OCI-LY1 (cell line): ENCODE data around the gene ESR2.

Experiments
- H2AFZ ChIP-seq: fragments of 200-600 bp; sonication (generic), shearing (Covaris generic); 2 replicates; pipeline ENCODE4 v1.6.0; 2014; ENCODE audit warnings: antibody characterized with exemption, mild to moderate bottlenecking, low read length
- H3F3A ChIP-seq: fragments of 200-600 bp; sonication (generic), shearing (Covaris generic); 2 replicates; pipeline ENCODE4 v1.6.0; 2014; ENCODE audit warnings: mild to moderate bottlenecking, antibody characterized with exemption, low read length, moderate library complexity; ENCODE audit not compliant: insufficient read depth
- H3K27ac ChIP-seq: fragments of 200-600 bp; sonication (generic); 2 replicates; pipeline ENCODE4 v1.5.1; 2014; ENCODE audit warnings: low read length, mixed run types, mild to moderate bottlenecking, low read depth; ENCODE audit not compliant: poor library complexity, severe bottlenecking
- H3K27me3 ChIP-seq: fragments of 200-600 bp; sonication (generic); 2 replicates; pipeline ENCODE4 v1.6.0; 2014; ENCODE audit warnings: antibody characterized with exemption, mild to moderate bottlenecking, low read length, moderate library complexity; ENCODE audit not compliant: insufficient read depth
- H3K36me3 ChIP-seq: fragments of 200-600 bp; sonication (generic); 2 replicates; pipeline ENCODE4 v1.6.1; 2014; ENCODE audit warnings: mild to moderate bottlenecking, antibody characterized with exemption, low read length, moderate library complexity, mixed read lengths; ENCODE audit not compliant: insufficient read depth
- H3K4me1 ChIP-seq: fragments of 200-600 bp; sonication (generic); 2 replicates; pipeline ENCODE4 v1.5.1; 2014; ENCODE audit warnings: mild to moderate bottlenecking, low read length, moderate library complexity; ENCODE audit not compliant: insufficient read depth, severe bottlenecking
- H3K4me2 ChIP-seq: fragments of 200-600 bp; sonication (generic), shearing (Covaris generic); 2 replicates; pipeline ENCODE4 v1.6.1; 2014; ENCODE audit warnings: low read length
- H3K4me3 ChIP-seq: fragments of 200-600 bp; sonication (generic); 2 replicates; pipeline ENCODE4 v1.5.1; 2014; ENCODE audit warnings: low read length, low read depth, mild to moderate bottlenecking, mixed read lengths; ENCODE audit not compliant: poor library complexity, severe bottlenecking
- H3K79me2 ChIP-seq: fragments of 200-600 bp; shearing (Covaris generic); 2 replicates; pipeline ENCODE4 v1.6.1; 2016; ENCODE audit warnings: mixed run types, low read length, mixed read lengths; ENCODE audit not compliant: insufficient read depth
- H3K9ac ChIP-seq: fragments of 200-600 bp; sonication (generic), shearing (Covaris generic); 2 replicates; pipeline ENCODE4 v1.6.1; 2014; ENCODE audit warnings: mild to moderate bottlenecking, low read length, mixed read lengths
- H3K9me2 ChIP-seq: fragments of 200-600 bp; sonication (generic), shearing (Covaris generic); 2 replicates; pipeline ENCODE4 v1.6.1; 2014; ENCODE audit warnings: low read depth, mild to moderate bottlenecking, low read length, mixed read lengths
- H3K9me3 ChIP-seq: fragments of 200-600 bp; shearing (Covaris generic); 2 replicates; pipeline ENCODE4 v1.6.1; 2014; ENCODE audit warnings: low read length, mixed read lengths
- H4K20me1 ChIP-seq: fragments of 200-600 bp; sonication (generic), shearing (Covaris generic); 2 replicates; pipeline ENCODE4 v1.6.0; 2016; ENCODE audit warnings: mild to moderate bottlenecking, low read length; ENCODE audit not compliant: insufficient read depth
- CTCF ChIP-seq: fragments of 200-600 bp; sonication (generic), shearing (Covaris generic); IDR thresholded peaks from 2 replicates; pipeline ENCODE4 v1.5.1; 2017; ENCODE audit warnings: mild to moderate bottlenecking, antibody characterized with exemption, low read length, moderate library complexity, mixed read lengths
- EZH2 ChIP-seq: fragments of 200-600 bp; sonication (generic), shearing (Covaris generic); IDR thresholded peaks from 2 replicates; pipeline ENCODE4 v1.8.0; 2017; ENCODE audit warnings: borderline replicate concordance, mixed run types, mild to moderate bottlenecking, antibody characterized with exemption, low read length, moderate library complexity, mixed read lengths

The ESR2 gene

GRCh38 chr14:64174922-64175782 is 119.0 kb downstream of the ESR2 start:
- Histone ChIP-seq H3K79me2 (no peaks in the 10 kb centered on the region), H3K9me3 (no peaks in the 10 kb centered on the region), H3K27me3 (no peaks in the 10 kb centered on the region), H3K27ac (peak overlapping the region; percentile 46), H3K9ac (no peak overlapping the region), H2AFZ (no peak overlapping the region), H4K20me1 (no peaks in the 10 kb centered on the region), H3K4me2 (no peak overlapping the region), H3K9me2 (no peaks in the 10 kb centered on the region), H3K36me3 (peaks cover 71% of the 10 kb centered on the region), H3K4me3 (no peak overlapping the region), H3K4me1 (peaks cover 18% of the 10 kb centered on the region), H3F3A (no peaks in the 10 kb centered on the region)
- TF ChIP-seq CTCF: no peak
- TF ChIP-seq EZH2: no peak

GRCh38 chr14:64170181-64170580 is 124.0 kb downstream of the ESR2 start:
- H3K79me2 ChIP-seq: no peaks in the 10 kb centered on the region
- H3K4me3 ChIP-seq: no peak overlapping the region
- peak overlapping the region; percentile 74 for H3K27ac ChIP-seq
- no peaks in the 10 kb centered on the region for H3K9me2 ChIP-seq
- no peaks in the 10 kb centered on the region for H3K27me3 ChIP-seq
- H3K4me2 ChIP-seq: peak overlapping the region; percentile 8; the same call in 1 of the 2 replicates
- H4K20me1 ChIP-seq: no peaks in the 10 kb centered on the region
- no peaks in the 10 kb centered on the region for H3K9me3 ChIP-seq
- H3K4me1 ChIP-seq: peaks cover 30% of the 10 kb centered on the region
- no peak overlapping the region; the same call in 1 of the 2 replicates for H3K9ac ChIP-seq
- H3K36me3 ChIP-seq: peaks cover 74% of the 10 kb centered on the region
- no peak for TF ChIP-seq CTCF
- no peak for TF ChIP-seq EZH2
- H2AFZ ChIP-seq: no peak overlapping the region
- no peaks in the 10 kb centered on the region for H3F3A ChIP-seq

GRCh38 chr14:64159588-64159987 is 134.6 kb downstream of the ESR2 start:
- peak; percentile 47 for TF ChIP-seq CTCF
- TF ChIP-seq EZH2: no peak
- H3F3A ChIP-seq: no peaks in the 10 kb centered on the region
- H3K9ac ChIP-seq: no peak overlapping the region
- H3K27me3 ChIP-seq: no peaks in the 10 kb centered on the region
- H3K9me2 ChIP-seq: no peaks in the 10 kb centered on the region
- H3K36me3 ChIP-seq: peaks cover 82% of the 10 kb centered on the region
- no peaks in the 10 kb centered on the region for H3K79me2 ChIP-seq
- H3K9me3 ChIP-seq: no peaks in the 10 kb centered on the region
- no peaks in the 10 kb centered on the region for H3K4me1 ChIP-seq
- H2AFZ ChIP-seq: no peak overlapping the region
- no peaks in the 10 kb centered on the region for H4K20me1 ChIP-seq
- H3K4me3 ChIP-seq: no peak overlapping the region
- no peak overlapping the region for H3K4me2 ChIP-seq
- no peak overlapping the region for H3K27ac ChIP-seq
